Neural cell (in vitro differentiated cells): ENCODE results near the gene NADK2. TPM values are rescaled to one million over a fixed set of nuclear protein-coding genes. Genes with fewer than 3 reads are reported as not detected.

Experiments used
- H2AFZ ChIP-seq: fragments of 200-600, 300-800 bp; sonication (generic), shearing (Covaris generic); 2 replicates; pipeline ENCODE4 v1.6.0; 2014; ENCODE audit warnings: low read depth, mild to moderate bottlenecking, antibody characterized with exemption, low read length, moderate library complexity
- H3F3A ChIP-seq: fragments of 200-600 bp; shearing (Covaris generic); 2 replicates; pipeline ENCODE4 v1.6.1; 2016; ENCODE audit warnings: mild to moderate bottlenecking, moderate library complexity, mixed read lengths, antibody characterized with exemption, low read length; ENCODE audit not compliant: insufficient read depth, poor library complexity, severe bottlenecking
- H3K27ac ChIP-seq: fragments of 200-600, 300-800 bp; sonication (generic), shearing (Covaris generic); 2 replicates; pipeline ENCODE4 v1.5.1; 2014; ENCODE audit warnings: mild to moderate bottlenecking, low read length, moderate library complexity
- H3K27me3 ChIP-seq: fragments of 300-800, 200-600 bp; sonication (generic), shearing (Covaris generic); 2 replicates; pipeline ENCODE4 v1.6.0; 2014; ENCODE audit warnings: mild to moderate bottlenecking, low read depth, low read length, moderate library complexity; ENCODE audit not compliant: insufficient read depth
- H3K36me3 ChIP-seq: fragments of 300-800, 200-600 bp; sonication (generic), shearing (Covaris generic); 2 replicates; pipeline ENCODE4 v1.5.1; 2014; ENCODE audit warnings: mild to moderate bottlenecking, antibody characterized with exemption, low read length, moderate library complexity; ENCODE audit not compliant: insufficient read depth
- H3K4me2 ChIP-seq: fragments of 300-800, 200-600 bp; sonication (generic), shearing (Covaris generic); 2 replicates; pipeline ENCODE4 v1.6.0; 2014; ENCODE audit warnings: mild to moderate bottlenecking, low read length
- H3K4me3 ChIP-seq: fragments of 300-800, 200-600 bp; sonication (generic), shearing (Covaris generic); 2 replicates; pipeline ENCODE4 v1.5.1; 2014; ENCODE audit warnings: mild to moderate bottlenecking, low read length, moderate library complexity
- H3K79me2 ChIP-seq: fragments of 200-600 bp; shearing (Covaris generic); replicated peaks from 2 replicates; pipeline ENCODE4 v1.6.0; 2014; ENCODE audit warnings: mild to moderate bottlenecking, low read length, moderate library complexity; ENCODE audit not compliant: insufficient read depth
- H3K9ac ChIP-seq: fragments of 300-800, 200-600 bp; sonication (generic), shearing (Covaris generic); 2 replicates; pipeline ENCODE4 v1.6.1; 2016; ENCODE audit warnings: mild to moderate bottlenecking, low read length, mixed read lengths
- H3K9me2 ChIP-seq: fragments of 200-600 bp; shearing (Covaris generic); 2 replicates; pipeline ENCODE4 v1.6.1; 2016; ENCODE audit warnings: mild to moderate bottlenecking, low read length, mixed read lengths; ENCODE audit not compliant: insufficient read depth
- H3K9me3 ChIP-seq: fragments of 200-600, 300-800 bp; sonication (generic), shearing (Covaris generic); 2 replicates; pipeline ENCODE4 v1.6.1; 2016; ENCODE audit warnings: mild to moderate bottlenecking, mixed run types, low read length, moderate library complexity, mixed read lengths
- H4K20me1 ChIP-seq: fragments of 200-600 bp; shearing (Covaris generic); 2 replicates; pipeline ENCODE4 v1.6.1; 2016; ENCODE audit warnings: mild to moderate bottlenecking, mixed run types; ENCODE audit not compliant: insufficient read depth
- EP300 ChIP-seq: fragments of 450-650 bp; conservative IDR thresholded peaks from 2 replicates; pipeline ENCODE4 v1.6.1; 2014; ENCODE audit warnings: antibody characterized with exemption, mild to moderate bottlenecking, moderate library complexity; ENCODE audit not compliant: poor library complexity, severe bottlenecking
- EZH2 ChIP-seq: fragments of 200-600, 300-800 bp; shearing (Covaris generic), sonication (generic); IDR thresholded peaks from 2 replicates; pipeline ENCODE4 v1.6.1; 2014; ENCODE audit warnings: antibody characterized with exemption, low read length, borderline replicate concordance, mild to moderate bottlenecking; ENCODE audit not compliant: insufficient read depth, poor library complexity, severe bottlenecking
- MXI1 ChIP-seq: fragments of 450-650 bp; conservative IDR thresholded peaks from 2 replicates; pipeline ENCODE4 v1.6.1; 2014; ENCODE audit warnings: antibody characterized with exemption, mild to moderate bottlenecking; ENCODE audit not compliant: poor library complexity, severe bottlenecking
- POLR2AphosphoS5 ChIP-seq: IDR thresholded peaks from 2 replicates; pipeline ENCODE4 v1.6.1; 2012
- RAD21 ChIP-seq: fragments of 450-650 bp; conservative IDR thresholded peaks from 2 replicates; pipeline ENCODE4 v1.6.1; 2014; ENCODE audit warnings: antibody characterized with exemption, mild to moderate bottlenecking, moderate library complexity
- SMC3 ChIP-seq: fragments of 450-650 bp; conservative IDR thresholded peaks from 2 replicates; pipeline ENCODE4 v1.6.1; 2014; ENCODE audit warnings: antibody characterized with exemption, mild to moderate bottlenecking, moderate library complexity; ENCODE audit not compliant: poor library complexity
- TAF1 ChIP-seq: IDR thresholded peaks from 2 replicates; pipeline ENCODE4 v1.6.1; 2012; ENCODE audit warnings: low read depth
- polyA plus RNA-seq: library from polyadenylated mRNA; depleted of rRNA; stranded (reverse); fragments of >200 nt; gene quantifications from 2 replicates; pipeline ENCODE4 v1.2.3, GENCODE V29; 2014
- TF ChIP-seq, protein P1 (sequence below): IDR thresholded peaks from 2 replicates; pipeline ENCODE4 v1.6.1; 2012; ENCODE audit warnings: borderline replicate concordance
- TF ChIP-seq, protein P2 (sequence below): fragments of 450-650 bp; IDR thresholded peaks from 2 replicates; pipeline ENCODE4 v1.5.1; 2014; ENCODE audit warnings: antibody characterized with exemption, mild to moderate bottlenecking, moderate library complexity; ENCODE audit not compliant: poor library complexity, severe bottlenecking

NADK2 gene
- polyA plus RNA-seq, 1 donor from 2014 or later, result 66.8 TPM

DNA sequence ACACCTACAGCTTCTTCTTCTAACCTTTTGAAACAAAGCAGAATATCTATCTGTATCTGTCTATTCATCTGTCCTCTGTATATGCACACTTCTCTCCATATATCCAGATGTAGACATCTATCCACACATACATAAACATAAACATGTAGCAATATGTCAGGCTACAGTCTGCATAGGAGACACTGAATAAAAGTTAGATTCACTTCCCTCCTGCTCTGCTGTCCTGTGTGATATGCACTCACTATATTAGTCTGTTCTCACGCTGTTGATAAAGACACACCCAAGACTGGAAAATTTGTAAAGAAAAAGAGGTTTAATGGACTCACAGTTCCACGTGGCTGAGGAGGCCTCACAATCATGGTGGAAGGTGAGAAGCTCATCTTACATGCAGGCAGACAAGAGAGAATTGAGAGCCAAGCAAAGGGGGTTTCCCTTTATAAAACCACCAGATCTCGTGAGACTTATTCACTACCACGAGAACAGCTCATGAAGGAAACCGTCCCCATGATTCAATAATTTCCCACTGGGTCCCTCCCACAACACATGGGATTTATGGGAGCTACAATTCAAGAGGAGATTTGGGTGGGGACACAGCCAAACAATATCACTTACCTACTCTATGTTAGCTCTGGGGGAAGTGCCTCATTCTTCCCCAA is 35.9 kb upstream of the NADK2 start:
- Histone ChIP-seq H3K4me3 (no peak overlapping the region), H3K27ac (no peak overlapping the region), H3K27me3 (no peaks in the 10 kb centered on the region), H2AFZ (no peak overlapping the region), H3K9me2 (no peaks in the 10 kb centered on the region), H3K9ac (no peak overlapping the region), H3K4me2 (no peak overlapping the region), H3K36me3 (no peaks in the 10 kb centered on the region), H3F3A (no peaks in the 10 kb centered on the region), H3K79me2 (no peaks in the 10 kb centered on the region), H3K9me3 (no peaks in the 10 kb centered on the region), H4K20me1 (no peaks in the 10 kb centered on the region)
- TF ChIP-seq MXI1 (no peak), POLR2AphosphoS5 (no peak), SMC3 (no peak), EZH2 (no peak), EP300 (no peak), TAF1 (no peak), RAD21 (no peak)
- TF ChIP-seq, protein P1, sequence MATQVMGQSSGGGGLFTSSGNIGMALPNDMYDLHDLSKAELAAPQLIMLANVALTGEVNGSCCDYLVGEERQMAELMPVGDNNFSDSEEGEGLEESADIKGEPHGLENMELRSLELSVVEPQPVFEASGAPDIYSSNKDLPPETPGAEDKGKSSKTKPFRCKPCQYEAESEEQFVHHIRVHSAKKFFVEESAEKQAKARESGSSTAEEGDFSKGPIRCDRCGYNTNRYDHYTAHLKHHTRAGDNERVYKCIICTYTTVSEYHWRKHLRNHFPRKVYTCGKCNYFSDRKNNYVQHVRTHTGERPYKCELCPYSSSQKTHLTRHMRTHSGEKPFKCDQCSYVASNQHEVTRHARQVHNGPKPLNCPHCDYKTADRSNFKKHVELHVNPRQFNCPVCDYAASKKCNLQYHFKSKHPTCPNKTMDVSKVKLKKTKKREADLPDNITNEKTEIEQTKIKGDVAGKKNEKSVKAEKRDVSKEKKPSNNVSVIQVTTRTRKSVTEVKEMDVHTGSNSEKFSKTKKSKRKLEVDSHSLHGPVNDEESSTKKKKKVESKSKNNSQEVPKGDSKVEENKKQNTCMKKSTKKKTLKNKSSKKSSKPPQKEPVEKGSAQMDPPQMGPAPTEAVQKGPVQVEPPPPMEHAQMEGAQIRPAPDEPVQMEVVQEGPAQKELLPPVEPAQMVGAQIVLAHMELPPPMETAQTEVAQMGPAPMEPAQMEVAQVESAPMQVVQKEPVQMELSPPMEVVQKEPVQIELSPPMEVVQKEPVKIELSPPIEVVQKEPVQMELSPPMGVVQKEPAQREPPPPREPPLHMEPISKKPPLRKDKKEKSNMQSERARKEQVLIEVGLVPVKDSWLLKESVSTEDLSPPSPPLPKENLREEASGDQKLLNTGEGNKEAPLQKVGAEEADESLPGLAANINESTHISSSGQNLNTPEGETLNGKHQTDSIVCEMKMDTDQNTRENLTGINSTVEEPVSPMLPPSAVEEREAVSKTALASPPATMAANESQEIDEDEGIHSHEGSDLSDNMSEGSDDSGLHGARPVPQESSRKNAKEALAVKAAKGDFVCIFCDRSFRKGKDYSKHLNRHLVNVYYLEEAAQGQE, result no peak
- TF ChIP-seq, protein P2, sequence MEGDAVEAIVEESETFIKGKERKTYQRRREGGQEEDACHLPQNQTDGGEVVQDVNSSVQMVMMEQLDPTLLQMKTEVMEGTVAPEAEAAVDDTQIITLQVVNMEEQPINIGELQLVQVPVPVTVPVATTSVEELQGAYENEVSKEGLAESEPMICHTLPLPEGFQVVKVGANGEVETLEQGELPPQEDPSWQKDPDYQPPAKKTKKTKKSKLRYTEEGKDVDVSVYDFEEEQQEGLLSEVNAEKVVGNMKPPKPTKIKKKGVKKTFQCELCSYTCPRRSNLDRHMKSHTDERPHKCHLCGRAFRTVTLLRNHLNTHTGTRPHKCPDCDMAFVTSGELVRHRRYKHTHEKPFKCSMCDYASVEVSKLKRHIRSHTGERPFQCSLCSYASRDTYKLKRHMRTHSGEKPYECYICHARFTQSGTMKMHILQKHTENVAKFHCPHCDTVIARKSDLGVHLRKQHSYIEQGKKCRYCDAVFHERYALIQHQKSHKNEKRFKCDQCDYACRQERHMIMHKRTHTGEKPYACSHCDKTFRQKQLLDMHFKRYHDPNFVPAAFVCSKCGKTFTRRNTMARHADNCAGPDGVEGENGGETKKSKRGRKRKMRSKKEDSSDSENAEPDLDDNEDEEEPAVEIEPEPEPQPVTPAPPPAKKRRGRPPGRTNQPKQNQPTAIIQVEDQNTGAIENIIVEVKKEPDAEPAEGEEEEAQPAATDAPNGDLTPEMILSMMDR, result no peak

DNA sequence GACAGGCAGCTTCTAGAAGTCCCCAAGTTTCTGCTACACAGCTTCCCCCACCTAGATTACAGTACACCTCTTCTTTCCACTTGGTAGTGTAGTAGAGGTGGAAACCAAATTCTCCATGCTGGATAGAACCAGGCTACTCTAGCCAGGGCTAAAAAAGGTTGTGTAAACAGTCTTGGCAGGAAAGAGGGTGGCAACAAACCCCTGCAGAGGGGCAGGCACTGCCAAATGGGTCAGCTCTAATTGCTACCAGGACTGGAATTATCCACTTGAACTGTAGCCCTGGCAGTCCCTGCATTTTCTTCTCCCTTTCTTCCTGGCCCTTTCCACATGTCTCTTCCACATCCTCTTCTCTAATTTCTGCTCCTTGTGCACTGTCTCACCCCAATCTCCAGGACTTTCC is 35.1 kb upstream of the NADK2 start:
- no peaks in the 10 kb centered on the region for H3K36me3 ChIP-seq
- no peaks in the 10 kb centered on the region for H3K9me3 ChIP-seq
- H4K20me1 ChIP-seq, result no peaks in the 10 kb centered on the region
- H3K4me3 ChIP-seq, result no peak overlapping the region
- H3K4me2 ChIP-seq, result no peak overlapping the region
- H3K27ac ChIP-seq, result no peak overlapping the region
- H3K9ac ChIP-seq, result no peak overlapping the region
- TF ChIP-seq, protein P1, result no peak
- TF ChIP-seq MXI1 (no peak), POLR2AphosphoS5 (no peak), TAF1 (no peak), SMC3 (no peak), EP300 (no peak), RAD21 (no peak), EZH2 (no peak)
- TF ChIP-seq, protein P2, result no peak
- no peaks in the 10 kb centered on the region for H3K79me2 ChIP-seq
- no peaks in the 10 kb centered on the region for H3F3A ChIP-seq
- no peaks in the 10 kb centered on the region for H3K9me2 ChIP-seq
- no peaks in the 10 kb centered on the region for H3K27me3 ChIP-seq
- H2AFZ ChIP-seq, result no peak overlapping the region
